DMS153 treated with DMSO at 0.1 percent for 48 hours (cell line): ENCODE data around the gene NHSL2.

Source experiments
- DNase-seq: peaks from one replicate; lab custom pipeline; 2025; ENCODE audit not compliant: unreplicated experiment; lab: John Stamatoyannopoulos, UW

Gene NHSL2

DNA sequence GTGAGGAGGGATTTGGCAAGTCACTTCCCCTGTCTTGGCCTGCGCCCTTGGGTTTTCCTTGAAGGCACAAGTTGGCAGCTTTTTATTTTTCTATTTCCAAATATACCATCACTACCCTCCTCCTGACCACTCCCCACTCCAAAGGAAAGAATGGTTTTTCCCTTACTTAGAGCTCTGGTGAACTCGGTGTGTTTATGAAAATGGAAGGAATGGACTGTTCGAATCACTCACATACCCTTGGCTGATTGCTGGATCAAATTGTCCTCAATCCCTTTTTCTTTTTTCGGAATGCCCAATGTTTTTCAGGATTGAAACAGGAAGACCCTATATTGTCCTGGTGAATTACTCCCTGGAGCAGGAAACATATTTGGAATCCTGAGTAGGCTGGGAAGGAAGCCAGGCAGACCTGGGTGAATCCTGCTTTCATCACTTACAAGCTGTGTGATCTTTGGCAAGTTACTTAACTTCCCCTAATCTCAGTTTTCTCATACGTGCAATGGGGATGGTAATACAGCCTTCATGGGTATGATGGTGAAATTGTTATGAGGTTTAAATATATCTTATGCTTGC is 150.4 kb downstream of the NHSL2 start:
- DNase-seq: no peak

DNA sequence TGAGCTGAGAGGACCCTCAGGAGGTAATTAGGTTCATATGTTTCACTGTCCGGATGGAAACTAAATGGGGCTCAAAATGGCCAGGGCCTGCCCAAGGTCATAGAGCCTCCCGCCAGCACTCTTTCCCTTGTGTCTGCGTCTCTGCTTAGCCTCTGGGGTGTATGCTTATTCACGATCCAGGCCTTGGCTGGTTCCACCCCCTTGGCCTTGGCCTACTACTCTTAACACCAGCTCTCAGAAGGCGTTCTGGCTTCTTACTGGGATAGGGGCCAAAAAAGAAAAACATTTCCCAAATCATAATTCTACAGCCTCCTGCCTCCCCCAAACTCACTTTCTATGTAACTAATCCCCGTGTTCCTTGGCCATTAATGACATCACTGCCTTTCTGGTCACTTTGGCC is 152.3 kb downstream of the NHSL2 start:
- DNase-seq: no peak

DNA sequence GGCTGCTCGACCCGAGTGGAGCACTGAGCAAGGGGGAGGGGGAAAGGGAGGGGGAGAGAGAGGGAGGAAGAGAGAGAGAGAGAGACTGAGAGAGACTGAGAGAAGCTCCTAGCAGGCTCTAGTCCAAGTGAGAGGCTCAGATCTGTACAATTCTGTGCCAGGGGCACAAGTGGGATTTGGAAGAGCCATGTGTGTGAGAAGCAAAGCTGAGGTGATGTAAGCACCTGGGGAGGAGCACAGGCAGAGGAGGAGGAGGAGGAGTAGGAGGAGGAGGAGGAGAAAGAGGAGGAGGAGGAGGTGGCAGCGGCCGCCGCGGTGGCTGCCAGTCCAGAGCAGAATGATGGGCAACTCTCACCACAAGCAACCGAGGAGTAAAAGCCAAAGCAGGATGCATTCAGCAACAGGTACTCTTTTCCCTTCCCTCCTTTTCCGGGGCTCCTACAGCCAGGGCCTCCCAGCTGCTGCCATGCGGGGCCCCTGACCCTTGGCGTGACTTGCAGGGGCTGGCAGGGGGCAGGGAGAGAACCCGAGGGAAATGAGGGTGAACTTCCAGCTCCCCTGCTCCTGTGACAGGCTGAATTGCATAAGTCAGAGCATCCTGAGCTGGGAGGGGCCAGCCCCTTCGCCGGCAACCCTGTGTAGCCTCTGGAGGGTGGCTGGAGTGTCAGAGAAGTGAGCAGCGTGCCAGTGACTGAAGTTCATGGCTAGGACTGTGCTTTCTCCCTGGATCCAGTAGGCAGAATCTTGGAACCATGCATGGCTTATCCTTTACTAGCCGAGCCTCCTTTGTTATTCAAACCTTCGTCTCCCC is 158.9 kb downstream of the NHSL2 start:
- no peak for DNase-seq

DNA sequence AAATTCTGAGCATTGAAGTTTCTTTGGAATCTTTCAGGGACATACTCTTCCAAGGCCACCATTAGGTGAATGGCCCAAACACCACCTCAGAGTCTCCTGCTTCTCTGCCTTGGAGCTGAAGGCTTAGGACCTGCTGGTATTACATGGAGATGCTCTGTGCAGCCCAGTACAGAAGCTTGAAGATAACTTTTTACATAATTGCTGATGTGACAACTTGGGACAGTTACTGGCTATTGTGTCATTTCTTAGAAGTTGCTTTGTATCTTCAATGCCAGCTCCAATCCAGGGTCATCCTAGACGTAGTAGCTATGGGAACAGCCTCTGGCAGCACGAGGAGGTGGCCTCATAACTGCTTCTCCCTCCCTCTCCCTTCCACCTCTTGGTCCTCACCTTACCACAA is 160.6 kb downstream of the NHSL2 start:
- no peak for DNase-seq

DNA sequence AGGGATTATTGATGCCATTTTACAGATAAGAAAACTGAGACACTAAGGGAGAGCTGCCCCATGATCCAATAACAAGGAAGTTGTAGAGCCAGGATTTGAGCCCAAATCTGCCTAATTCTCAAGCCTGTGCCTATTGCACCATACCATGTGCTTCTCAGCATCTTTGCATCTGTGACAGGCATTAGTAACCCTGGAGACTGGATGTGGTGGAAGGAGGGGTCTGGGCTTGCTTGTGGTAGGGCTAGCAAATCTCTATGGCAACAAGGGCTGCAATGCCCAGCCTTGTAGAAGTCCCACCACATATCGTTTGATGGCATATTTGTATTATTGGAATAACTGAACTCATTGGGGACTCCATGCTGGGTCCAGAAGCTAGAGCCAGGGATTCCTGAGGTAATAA is 163.0 kb downstream of the NHSL2 start:
- no peak for DNase-seq

DNA sequence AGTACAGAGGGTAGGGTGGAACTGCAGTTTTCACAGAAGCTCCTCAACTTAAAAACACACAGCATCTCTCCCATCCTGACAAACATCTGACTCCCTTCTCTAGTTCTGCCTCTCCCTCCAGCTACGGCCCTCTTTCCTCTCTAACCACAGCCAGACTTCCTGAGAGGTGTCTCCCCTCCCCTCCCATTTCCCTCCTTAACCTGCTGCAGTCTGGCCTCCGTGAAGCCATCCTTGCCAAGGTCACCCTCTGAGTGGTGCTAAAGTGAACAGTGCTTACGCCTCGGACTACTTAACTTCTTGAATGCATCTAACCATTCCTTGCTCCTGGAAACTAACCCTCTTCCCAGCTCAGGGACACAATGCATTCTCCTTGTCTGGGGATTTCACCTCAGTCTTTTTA is 167.8 kb downstream of the NHSL2 start:
- DNase-seq: no peak

DNA sequence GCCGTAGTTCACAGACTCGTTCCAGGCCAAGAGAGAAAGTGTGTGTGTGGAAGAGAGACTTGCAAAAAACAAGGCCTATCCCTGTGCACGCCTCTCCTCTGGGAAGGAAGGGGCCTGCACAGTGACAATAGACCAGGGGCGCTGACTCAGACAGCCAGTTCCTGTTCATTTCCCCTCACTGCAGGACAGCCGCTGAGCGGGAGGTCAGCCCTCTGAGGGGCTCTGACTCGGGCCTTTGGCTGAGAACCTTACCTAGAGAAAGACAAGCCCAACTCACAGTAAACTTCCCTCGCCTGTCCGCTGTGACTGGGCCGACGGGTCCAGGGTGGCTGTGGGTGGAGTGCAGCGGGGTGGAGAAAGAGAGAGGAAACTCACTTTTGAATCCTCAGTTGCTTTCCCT is 169.0 kb downstream of the NHSL2 start:
- DNase-seq: no peak

DNA sequence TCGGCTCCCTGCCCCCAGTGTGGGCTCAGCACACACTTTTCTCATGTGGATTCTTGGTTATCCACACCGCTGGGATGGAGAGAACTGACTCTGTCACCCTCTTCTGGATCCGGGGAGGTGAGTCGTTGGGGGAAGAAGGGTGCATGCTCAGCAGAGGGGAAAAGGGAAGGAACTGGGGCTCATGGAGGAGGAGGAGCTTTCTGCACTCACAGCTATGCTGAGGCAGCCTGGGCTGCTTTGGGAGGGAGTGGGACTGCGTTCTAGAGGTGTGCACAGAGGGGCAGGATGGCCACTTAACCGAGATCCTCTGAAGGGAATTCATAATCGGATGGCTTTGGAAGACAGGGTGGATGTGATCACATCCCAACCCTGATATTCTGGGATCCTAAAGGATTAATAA is 169.5 kb downstream of the NHSL2 start:
- no peak for DNase-seq

DNA sequence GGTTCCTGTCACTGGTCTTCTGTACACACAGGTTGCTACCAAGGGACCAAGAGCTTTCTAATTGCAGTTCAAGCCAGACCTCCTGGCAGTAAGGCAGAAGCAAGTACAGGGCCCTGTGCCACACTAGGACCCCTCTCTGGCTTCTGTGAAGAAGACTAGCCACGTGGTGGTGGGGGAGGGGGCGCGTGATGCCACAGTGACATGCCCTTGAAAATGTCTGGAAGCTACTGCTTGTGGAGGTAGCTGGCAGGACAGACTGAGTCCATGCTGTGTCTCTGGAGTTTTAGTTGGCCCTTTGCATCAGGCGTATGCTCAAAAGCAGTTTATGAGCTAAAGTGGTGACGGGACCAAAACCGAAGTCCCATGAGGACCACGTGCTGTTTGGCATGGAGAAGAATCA is 170.2 kb downstream of the NHSL2 start:
- no peak for DNase-seq

DNA sequence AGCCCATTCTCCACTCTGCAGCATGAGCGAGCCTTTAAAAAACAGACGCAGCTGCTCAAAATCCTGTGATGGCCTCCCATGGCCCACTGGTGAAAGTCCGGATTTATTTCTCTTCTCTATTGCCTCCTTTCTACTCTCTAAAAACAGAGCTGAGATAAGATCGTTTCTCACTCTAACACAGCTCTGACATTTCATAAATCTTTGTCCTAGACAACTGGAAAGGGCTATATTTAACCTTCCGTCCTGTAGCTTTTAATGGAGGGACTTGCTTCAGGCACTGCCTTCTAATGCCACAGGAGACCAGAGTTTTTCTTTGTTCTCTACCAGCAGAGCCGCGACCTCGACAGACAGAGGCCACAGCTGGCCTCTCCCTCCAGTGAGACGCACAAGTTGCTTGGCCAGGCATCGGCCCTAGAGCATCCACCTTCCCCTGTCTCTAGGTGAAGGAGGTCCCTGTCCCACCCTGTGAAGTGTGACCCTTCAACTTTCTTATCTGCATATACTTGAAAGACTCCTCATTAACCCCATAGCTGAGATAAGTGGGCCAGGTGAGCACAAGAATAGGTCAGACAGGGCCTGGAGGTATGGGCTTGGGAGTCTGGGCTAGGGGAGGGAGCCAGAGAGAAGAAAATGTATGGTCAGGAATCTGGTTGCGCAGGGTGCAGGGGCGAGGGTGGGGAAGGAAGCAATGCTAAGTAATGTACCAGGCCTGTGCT is 171.1 kb downstream of the NHSL2 start:
- DNase-seq: no peak

DNA sequence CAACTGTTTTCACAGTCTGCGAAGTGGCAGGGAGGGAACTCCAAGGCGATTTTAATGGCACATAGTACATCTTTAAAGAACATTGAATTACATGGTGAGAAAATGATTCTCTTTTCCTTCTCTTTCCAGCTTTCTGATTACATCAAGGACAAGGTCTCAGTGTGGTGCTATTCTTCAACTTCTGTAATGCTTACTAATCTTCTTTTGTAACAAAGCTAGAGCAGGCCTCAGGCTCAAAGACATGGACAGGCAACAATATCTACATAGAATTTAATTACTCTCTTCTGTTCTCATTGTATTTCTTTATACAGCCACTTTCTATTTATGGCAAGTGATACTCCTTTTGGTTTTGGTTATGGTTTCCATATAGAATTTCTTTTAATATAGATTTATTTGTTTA is 172.6 kb downstream of the NHSL2 start:
- DNase-seq: no peak

DNA sequence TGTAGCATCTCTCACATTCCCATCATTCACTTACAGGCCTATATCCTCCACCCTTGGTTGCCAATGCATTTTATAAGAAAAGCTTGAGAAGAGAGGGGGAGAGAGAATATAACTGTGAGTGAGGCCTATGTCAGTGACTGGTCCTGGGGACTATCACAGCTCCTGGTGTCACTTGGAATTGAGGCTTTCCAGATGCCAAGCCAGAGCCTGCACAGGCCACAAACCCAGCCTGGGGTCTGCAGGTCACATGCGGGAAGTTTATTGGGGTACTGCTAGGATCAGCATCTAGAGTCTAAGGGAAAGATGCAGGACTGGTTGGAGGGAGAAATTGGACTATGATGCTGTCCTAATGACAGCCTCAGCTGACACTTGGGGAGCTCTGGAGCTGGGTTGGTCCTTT is 173.5 kb downstream of the NHSL2 start:
- DNase-seq: no peak

DNA sequence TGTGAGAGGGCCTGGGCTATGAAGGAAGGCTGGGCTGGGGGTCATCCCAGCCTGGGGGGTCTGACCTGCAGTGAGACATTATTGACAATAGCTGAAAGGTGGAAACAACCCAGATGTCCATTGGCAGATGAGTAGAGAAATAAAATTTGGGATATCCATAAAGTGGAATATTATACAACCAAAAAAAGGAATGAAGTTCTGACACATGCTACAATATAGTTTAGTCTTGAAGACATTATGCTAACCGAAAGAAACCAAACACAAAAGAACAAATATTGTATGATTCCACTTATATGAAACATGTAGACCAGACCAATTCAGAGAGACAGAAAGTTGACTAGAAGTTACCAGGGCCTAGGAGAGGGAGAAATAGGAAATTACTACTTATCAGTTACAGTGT is 176.3 kb downstream of the NHSL2 start:
- DNase-seq: no peak

DNA sequence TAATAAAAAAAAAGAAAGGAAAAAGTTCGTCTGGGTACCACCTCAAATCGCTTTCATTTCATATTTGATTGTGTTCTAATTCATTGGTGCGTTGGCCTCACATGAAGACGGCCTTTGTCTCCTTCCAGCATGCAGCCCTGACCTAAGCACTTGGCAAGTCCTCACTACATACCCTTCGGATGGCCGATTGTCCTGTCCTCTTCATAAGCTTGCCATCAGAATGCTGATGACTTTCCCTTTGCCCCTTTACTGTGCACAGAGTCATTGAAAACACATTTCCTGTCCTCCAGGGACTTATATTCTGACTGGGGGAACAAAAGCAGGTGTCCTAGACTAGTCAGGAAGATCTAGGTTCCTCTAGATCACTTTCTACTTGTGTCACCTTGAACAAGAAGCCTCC is 178.1 kb downstream of the NHSL2 start:
- no peak for DNase-seq

DNA sequence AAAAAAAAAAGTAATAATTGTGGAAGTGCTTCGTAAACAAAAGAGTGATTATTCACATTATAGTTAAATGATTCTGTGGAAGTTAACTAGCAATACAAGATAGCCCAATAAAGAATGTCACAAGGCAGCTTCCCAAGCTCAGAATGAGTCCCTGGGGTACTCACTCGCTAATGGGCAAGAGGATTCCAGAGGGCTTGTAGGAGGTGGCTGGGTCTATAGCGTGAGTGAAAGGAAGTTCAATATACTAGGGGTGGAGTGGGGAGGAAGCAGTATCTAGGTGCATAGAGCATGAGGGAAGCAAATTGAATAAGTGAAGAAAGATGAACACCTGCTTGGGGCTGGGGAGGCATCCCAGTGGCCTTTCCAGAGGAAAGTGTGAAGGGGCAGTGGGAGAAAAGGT is 178.6 kb downstream of the NHSL2 start:
- no peak for DNase-seq

DNA sequence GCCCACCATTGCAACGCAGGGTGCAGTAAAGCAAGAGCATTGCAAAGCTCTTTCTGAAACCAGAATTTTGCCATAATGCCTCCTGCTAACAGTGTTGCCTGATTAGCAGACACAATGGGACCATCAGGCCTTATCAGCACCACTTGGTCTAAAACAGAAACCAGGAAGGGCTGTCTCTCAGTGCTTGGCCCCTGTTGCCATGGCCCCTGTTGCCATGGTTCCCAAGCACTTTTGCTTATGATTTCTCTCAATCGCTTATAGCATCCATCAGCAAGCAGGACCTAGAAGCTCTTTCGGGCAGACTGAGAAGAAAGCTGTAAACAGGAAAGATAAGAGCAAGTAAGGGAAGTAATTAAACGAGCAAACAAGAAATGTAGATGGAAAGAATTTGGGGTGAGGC is 184.2 kb downstream of the NHSL2 start:
- peak; percentile 28 for DNase-seq

DNA sequence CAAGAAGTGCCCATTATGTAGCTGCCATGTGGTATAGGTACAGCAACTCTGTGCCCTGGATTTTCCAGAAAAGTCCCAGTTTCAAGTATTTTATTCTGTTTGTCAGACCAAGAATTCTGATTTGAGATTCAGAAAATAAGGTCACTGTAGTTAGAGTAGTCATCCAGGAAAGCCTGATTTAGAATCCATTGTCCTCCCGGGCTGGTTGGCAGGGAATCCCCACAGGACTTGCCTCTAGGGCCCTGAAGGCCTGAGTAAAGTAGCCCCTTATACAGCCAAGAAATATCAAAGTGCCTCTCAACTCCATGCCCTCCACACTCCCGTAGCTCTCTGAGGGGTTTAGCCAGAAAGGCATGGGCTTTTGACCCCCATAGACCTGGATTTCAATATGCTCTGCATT is 184.7 kb downstream of the NHSL2 start:
- DNase-seq: no peak

DNA sequence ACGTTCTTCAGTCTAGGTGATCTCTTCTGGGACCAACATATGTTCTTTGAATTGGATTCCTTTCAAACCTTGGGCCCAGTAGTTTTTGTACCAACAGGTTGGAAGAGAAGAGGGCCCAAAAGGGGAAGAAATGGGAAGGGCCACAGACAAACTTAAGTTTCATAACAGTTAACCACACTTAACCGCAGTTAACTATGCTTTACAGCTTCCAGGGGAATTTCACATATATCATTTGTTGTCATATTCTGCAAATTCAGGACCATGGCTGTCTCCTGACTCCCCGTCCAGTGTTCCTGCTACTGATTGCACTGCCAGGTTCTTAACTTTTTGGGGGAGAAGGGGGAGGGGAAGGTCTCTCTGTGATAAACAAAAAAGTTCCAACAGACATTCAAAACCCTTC is 186.5 kb downstream of the NHSL2 start:
- no peak for DNase-seq

DNA sequence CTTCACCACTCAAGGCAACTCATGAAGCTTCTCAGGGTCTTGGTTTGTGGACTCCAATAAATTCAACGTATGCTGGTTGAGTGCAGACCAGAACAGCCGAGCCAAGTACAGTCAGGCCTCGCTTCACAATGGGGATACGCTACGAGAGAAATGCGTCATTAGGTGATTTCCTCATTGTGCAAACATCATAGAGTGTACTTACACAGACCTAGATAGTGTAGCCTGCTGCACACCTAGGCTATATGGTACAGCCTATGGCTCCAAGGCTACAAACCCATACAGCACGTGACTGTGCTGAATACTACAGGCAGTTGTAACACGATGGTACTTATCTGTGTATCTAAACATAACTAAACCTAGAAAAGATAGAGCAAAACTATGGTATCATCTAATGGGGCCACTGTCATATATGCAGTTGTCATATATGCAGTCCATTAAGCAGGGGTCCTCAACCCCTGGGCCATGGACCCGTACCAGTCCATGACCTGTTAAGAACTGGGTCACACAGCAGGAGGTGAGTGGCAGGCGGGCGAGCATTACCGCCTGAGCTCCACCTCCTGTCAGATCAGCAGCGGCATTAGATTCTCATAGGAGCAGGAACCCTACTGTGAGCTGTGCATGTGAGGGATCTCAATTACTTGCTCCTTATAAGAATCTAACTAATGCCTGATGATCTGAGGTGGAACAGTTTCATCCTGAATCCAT is 189.6 kb downstream of the NHSL2 start:
- DNase-seq: peak; percentile 2

DNA sequence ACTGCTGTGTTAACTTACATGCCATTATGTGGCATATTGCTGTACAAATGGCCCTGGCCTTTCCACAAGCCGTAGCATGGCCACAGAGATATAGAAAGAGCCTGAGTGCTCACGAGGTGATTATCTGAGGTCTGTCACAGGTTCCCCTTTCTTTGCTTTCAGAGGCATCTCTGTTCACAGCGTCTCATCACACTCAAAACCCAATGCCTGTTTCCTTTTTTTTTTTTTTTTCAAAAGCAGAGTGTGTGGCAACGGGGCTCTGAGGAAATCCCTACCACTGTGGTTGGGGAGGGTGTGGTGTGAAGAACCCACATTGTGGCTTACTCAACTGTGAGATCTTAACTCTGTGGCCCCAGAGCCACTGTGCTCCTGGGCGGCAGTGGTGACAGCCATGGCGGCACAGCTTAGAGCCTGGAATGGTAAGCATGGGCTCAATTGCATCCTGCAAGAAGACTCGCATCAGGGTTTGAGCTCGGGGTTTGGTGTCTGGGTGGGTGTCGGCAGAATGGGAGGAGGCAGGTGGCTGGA is 190.2 kb downstream of the NHSL2 start:
- DNase-seq: no peak

DNA sequence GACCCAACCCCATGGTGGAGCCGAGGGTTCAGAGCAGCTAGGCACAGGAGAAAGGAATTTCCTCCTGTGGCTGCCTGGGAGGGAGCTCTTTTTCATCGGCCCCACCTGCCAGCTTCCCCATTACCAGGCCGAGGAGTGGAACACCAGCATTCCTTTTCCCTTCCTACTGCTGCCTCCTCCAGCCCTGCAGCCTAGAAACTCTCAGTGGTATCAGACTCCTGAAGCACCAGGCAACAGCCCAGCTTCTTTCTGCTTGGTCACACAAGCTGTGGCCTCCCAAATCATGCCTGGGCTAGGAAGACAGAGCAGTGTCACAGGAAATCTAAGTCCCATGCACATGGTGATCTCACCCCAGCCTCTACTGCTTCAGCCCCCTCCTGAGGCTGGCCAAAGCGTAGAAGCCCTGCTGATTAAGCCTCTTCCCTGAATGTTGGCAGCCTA is 191.0 kb downstream of the NHSL2 start:
- DNase-seq: no peak
